PFSK-1 (cell line): ENCODE results near the gene ACSF3.

Source experiments
- POLR2AphosphoS5 ChIP-seq: IDR thresholded peaks from 2 replicates; pipeline ENCODE4 v1.6.1; 2012; ENCODE audit warnings: low read depth, mild to moderate bottlenecking, control low read depth, low read length, moderate library complexity
- SIN3A ChIP-seq: IDR thresholded peaks from 2 replicates; pipeline ENCODE4 v1.6.1; 2012; ENCODE audit warnings: mild to moderate bottlenecking, low read length, moderate library complexity, borderline replicate concordance; ENCODE audit not compliant: insufficient read depth
- TAF1 ChIP-seq: IDR thresholded peaks from 2 replicates; pipeline ENCODE4 v1.6.1; 2012; ENCODE audit warnings: low read length, control low read depth, borderline replicate concordance; ENCODE audit not compliant: insufficient read depth
- TF ChIP-seq, protein P1 (sequence below), 2 experiments: IDR thresholded peaks; 2 replicates each; pipeline versions ENCODE4 v1.6.1 to v1.8.0; 2011 to 2012; ENCODE audit warnings: low read depth in 2 of 2, low read length in 2 of 2, control low read depth in 1 of 2, inconsistent platforms in 1 of 2, mild to moderate bottlenecking in 1 of 2, moderate library complexity in 1 of 2; ENCODE audit not compliant: insufficient read depth in 1 of 2

DNA sequence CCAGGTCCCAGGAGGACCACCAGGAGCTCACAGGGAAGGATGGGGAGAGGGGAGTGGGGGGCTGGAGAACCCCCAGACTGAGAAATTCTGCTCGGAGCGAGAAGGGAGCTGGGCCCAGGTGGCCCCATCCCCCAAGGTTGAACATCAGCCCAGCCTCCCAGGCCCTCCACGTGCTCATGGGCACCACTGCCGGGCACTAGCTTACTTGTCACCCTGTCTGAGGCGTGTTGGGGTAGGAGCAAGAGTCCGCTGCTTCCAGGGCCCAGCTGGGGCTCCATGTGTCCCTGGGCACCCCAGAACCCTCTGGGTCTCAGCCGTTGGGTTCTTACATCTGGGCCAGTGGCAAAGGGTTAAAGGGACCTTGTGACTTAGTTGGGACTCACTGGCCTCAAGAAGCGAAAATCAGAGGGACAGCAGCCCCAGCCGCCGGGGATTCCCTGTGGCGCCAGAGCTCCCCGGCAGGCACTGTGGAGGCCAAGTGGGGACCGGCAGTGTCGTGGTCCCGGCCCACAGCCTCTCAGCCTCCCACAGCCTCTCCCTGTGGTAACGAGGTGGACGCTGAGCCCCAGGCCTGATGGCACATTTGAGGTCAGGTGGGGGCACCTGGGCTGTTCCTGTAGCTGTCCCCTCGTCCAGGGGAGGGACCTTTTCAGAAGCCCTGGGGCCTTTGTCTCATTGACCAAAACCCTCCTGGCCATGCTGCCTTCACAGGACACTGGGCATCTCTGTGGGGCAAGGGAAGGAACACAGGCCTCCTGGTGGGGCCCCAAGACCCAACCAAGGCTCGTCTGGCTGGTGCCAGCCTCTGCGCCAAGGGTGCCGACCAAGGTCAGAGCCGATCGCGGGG is 44.2 kb downstream of the ACSF3 start:
- no peak for TF ChIP-seq SIN3A
- TF ChIP-seq POLR2AphosphoS5, result no peak
- TF ChIP-seq TAF1, result no peak
- TF ChIP-seq, protein P1, sequence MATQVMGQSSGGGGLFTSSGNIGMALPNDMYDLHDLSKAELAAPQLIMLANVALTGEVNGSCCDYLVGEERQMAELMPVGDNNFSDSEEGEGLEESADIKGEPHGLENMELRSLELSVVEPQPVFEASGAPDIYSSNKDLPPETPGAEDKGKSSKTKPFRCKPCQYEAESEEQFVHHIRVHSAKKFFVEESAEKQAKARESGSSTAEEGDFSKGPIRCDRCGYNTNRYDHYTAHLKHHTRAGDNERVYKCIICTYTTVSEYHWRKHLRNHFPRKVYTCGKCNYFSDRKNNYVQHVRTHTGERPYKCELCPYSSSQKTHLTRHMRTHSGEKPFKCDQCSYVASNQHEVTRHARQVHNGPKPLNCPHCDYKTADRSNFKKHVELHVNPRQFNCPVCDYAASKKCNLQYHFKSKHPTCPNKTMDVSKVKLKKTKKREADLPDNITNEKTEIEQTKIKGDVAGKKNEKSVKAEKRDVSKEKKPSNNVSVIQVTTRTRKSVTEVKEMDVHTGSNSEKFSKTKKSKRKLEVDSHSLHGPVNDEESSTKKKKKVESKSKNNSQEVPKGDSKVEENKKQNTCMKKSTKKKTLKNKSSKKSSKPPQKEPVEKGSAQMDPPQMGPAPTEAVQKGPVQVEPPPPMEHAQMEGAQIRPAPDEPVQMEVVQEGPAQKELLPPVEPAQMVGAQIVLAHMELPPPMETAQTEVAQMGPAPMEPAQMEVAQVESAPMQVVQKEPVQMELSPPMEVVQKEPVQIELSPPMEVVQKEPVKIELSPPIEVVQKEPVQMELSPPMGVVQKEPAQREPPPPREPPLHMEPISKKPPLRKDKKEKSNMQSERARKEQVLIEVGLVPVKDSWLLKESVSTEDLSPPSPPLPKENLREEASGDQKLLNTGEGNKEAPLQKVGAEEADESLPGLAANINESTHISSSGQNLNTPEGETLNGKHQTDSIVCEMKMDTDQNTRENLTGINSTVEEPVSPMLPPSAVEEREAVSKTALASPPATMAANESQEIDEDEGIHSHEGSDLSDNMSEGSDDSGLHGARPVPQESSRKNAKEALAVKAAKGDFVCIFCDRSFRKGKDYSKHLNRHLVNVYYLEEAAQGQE (IDR thresholded peaks at IDR 0.05; ENCODE audit: insufficient read depth in 1 of 2, low read depth in 2 of 2, low read length in 2 of 2), result no peak
